ENCODE results near the gene RIMBP2.
"Not testable (repeated sequence)": the region's sequence is repeated elsewhere in the genome, so short reads cannot be mapped to it uniquely, and the experiment has no call there.

RIMBP2 gene

GRCh38 chr12:130703733-130704375 is 12.2 kb downstream of the RIMBP2 start:
- DNase-seq = no peak

DNA sequence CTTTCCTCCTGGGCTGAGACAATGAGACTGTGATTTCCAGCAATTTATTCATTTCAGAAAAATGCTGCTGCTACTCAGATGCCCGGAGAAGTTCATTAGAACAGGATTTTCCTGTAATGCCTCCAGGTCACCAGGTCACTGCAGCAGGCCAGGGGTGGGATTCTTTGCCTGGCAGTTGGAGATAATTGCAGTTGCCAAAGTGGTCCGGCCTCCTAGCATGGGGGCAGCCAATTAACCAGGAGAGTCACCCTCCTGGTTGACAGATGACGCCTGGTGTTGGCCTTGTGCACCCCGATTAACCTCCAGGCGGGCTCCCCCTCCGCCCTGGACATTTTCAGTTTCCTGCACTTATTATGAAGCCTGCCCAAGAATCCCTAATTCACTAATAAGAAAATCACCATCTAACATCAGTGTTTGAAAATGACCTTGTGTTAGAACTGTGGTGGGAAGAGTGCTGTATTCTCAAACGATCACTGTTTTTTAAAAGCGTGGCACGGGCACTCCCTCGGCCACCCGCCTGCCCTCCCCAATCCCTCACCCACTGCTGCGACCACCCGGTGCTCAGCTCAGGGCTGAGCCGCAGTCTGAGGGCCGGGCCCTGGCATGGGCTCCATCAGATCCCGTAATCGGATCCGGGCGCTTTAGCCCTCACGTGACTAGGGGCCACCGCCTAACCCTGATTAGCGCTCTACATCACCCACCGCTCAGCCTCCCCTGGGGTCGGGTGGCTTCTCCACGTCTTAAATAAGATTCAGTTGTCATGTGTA is 12.9 kb downstream of the RIMBP2 start:
- DNase-seq = no peak

GRCh38 chr12:130701402-130701744 is 14.7 kb downstream of the RIMBP2 start:
- DNase-seq = no peak

GRCh38 chr12:130700492-130701401 is 15.4 kb downstream of the RIMBP2 start:
- no peak for DNase-seq

DNA sequence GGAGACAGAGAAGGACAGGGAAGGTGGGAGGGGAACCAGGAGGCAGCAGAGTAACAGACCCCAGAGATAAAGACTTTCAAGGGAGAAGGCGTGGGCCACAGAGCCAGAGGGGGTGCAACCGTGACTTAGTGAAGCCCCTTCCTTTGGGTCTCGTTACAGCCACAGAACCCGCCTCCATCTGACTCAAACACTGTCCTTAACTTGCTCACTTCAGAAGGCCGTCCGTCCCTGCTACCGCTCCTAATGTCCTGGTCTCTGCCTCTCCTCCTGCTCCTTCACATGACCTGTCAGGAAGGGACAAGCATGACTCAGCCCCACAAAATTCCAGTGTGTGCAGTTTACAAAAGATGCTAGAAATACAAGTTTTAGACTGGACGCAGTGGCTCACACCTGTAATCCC is 18.0 kb downstream of the RIMBP2 start:
- DNase-seq = no peak

DNA sequence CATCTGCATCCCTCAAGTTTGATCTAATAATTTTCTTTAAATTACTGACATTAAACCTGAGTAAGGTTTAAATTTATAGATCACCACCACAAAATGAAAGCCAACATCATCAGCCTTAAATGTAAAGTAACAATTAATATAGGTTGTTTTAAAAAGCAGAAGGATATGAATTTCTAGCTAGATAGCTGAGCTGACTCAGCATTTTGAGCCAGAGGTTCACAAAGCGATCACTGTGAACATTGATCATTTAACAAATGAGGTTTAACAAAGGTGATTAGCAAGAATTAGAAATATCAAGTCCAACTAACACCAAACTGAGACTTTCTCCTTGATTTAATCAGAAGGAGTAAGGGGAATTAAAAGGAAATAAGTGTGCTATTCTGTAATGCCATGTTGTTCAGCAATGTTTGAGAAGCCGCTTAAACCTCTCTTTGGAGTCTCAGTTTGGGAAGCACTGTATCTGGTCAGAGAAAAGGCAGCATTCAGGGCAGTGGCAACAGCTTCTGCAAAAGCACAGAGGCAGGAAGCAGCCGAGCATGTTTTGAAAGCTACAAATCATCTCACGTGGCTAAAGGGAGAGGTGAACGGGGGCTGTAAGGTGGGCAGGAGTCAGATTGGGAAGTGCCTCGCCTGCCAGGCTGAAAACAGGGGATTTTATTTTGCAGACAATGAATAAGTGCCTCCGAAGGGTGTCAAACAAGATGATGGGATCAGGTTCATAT is 19.6 kb downstream of the RIMBP2 start:
- DNase-seq = no peak

- DNase-seq = no peak
These were observed 21.0 kb downstream of the RIMBP2 start for GRCh38 chr12:130695061-130695460.

DNA sequence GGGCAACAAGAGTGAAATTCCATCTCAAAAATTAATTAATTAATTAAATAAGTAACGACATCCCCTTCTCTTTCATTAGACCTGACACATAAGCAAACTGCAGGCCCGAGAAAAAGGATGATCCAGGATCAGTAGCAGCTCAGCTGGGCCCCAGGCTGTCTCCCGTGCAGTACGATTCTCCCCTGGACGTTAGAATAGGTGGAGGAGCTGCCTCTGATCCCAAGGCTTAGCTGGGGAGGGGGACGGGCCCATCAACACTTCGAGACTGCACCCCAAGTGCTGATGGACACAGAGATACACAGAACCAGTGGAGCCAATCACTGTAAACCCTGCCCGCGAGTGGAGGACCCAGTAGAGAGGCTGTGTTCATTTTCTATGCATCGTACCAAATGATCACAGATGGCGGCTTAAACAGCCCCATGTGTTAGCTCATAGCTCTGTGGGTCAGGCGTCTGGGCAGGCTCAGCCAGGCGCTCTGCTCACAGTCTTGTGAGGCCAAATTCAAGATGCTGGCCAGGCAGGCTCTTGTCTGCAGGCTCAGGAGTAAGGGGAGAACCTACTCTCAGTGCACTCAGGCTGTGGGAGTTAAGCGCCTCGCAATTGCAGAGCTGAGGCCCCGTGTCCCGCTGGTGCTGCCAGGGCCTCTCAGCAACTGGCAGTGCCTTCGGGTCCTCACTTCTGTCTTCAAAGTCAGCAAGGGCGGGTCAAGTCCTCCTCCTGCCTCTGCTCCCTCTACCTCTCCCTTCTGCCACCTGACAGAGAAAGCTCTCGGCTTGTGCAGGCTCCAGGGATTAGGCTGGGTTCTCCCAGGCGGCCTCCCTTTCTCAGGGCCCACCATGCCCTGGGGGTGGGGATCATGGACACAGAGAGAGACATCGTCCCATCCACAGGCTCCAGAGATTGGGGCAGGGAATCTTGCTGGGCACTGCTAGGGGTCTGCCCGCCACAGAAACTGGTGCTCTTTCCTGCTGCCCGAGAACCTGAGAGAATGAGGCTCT is 26.4 kb downstream of the RIMBP2 start:
- no peak for DNase-seq

GRCh38 chr12:130688999-130689398 is 27.1 kb downstream of the RIMBP2 start:
- not testable (repeated sequence) for DNase-seq

DNA sequence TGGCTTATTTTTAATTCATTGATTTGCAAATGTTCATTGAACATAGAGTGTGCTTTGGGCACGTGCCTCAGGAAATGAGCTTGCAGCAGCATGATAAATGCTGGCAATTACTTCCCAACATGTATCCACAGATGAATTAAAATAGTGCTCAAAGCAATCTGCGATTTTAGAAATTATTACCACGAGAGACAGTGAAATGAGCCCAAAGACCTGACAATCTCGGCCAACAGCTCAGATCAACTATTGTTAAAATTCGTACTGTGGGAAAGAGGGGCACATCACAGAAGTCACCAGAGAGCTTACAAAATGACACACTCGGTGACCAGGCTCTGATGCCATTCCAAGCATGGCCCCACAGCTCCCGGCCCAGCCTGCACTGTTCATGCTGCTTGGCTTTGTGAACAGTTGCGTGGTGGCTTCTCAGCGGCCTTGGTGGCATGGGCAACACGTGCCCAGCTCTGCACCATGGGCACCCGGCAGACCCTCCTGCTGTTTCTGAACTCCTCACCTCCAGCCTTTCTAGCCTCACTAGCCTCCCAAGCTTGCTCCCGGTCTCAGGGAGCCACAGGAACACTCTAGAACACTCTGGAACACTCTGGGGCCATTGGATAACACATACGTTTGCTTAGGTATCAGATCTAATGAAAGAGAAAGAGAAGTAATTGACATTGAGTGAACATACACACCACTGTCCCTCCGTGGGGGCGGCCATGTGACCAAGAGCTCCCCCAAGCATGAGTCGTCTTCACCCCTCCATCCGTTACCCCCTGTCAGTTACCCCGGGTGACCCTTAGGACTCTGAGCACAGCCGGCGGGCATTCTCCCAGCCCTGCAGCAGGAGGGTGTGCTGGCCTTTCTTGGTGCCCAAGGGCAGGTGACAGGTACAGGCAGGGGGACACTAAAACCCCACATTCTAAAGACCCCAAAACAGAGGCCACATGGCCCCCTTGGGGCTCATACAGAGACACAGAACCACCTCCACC is 28.0 kb downstream of the RIMBP2 start:
- DNase-seq = no peak

DNA sequence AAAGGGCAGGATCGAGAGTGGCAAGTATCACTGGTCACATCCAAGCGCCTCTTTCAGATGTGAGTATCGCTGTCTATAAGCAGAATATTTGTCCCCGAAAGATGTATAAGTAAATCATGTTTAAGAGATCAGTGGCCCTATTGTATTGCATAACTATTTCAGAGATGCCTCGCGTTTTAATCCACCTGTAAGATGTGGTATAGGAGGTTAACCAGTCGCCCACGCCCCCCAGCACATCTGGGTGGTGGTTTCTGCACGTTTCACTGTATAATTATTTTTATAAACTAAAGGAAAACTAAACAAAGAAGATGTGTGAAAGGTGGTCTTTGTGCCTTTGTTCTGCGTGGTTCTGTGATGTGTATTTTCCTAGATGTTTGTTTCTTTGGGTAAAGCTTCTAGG is 28.9 kb downstream of the RIMBP2 start:
- no peak for DNase-seq

DNA sequence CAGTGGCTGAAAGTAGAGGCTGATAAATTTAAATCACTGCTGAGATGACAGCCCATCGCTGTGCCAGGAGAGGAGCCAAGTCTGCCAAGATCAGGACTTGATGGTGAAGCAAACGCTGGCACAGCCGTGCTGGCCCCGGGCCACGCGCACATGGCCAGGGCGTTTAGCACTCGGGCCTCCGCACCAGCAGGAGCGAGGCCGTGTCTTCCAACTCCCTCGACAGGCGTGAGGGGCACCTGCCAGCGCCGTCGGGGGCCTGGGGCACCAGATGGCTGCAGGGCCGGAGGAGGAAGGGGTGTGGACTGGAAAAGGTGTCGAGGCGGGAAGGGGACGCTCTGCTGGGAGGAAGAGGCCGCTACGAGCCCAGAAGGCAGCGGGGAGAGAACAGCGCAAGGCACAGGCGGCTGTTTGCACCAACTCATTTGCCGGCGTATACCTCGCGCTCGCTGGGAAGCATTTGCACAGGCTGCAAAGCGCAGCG is 29.5 kb downstream of the RIMBP2 start:
- no peak for DNase-seq

DNA sequence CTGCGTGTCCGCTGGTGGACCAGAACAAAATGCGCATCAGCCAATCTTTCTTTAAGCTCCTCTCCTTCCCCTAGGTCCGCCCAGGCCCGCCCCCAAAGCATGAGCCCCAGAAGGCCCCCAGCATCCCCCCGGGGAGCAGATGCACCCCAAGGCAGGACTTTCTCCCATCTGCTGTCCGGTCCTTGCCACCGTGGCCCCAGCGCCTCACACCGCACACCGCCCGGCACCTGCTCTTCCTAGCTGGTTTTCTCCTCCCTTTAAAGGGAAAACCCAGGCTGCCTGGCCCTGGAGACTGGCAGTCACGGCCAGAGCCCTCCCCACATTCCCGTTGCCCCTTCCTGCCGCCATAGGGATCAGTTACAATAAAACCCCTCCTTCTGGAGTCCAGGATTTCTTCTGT is 30.2 kb downstream of the RIMBP2 start:
- DNase-seq = no peak

GRCh38 chr12:130685250-130685787 is 30.8 kb downstream of the RIMBP2 start:
- no peak for DNase-seq

DNA sequence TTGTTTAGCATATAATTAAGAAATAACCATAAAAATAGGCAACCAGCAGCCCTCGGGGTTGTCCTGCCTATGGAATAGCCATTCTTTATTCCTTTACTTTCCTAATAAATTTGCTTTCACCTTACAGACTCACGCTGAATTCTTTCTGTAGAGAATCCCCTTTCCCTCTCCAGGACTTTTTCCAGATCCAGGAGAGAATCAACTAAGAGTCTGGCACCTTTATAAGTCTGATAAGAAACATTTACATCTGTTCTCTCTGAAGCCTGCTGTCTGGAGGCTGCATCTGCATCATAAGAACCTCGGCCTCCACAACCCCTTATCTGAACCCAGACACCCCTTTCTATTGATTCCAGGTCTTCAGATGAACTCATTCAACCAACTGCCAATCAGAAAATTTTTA is 32.3 kb downstream of the RIMBP2 start:
- DNase-seq = no peak

- no peak for DNase-seq
These were observed 33.0 kb downstream of the RIMBP2 start for GRCh38 chr12:130683080-130683479.

DNA sequence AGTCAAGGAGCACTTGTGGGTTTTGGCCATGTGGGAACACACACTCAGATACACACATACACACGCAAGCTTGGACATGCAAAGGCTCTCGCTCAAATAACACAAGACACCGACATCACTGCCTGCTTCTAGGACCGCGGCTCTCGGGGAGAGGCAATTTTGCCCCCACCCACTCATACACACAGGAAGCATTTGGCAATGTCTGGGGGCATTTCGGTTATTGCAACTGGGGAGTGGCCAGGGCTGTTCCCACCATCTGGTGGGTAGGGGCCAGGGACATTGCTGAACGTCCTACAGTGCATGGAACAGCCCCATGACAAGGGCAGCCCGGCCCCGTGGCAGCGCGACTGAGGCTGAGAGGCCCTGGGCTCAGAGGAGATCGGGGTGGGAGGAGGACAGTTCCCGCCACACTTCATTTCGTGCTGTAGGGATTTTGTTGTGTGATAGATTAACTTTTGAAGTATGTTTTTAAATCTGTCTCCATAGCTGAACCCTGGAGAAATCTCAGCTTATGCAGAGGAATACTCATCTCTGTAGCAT is 35.6 kb downstream of the RIMBP2 start:
- DNase-seq = no peak

DNA sequence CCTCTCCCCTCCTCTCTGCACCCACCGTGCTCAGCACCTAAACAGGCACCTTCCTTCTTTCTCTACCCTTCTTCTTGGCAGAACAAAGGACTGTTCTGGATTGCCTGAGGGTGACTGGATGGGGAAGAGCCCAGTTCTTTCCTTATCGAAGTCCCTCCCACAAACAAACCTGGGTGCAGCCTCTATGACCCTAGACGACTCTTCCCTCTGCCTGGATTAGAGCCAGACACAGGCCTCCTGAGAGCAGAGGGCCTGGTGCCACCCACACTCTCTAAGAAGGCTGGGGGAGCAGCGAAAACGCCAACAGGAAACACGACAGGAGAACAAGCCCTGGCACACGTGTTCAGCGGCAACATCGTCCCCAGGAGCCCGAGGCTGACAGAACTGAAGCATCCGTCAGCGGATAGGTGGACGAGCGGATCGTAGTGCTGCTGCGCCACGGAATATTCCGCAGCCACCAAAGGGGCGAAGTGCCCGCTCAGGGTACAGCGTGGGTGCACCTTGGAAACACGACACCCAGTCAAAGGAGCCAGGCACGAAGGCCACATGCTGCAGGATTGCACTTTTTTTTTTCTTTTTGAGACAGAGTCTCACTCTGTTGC is 38.0 kb downstream of the RIMBP2 start:
- no peak for DNase-seq

DNA sequence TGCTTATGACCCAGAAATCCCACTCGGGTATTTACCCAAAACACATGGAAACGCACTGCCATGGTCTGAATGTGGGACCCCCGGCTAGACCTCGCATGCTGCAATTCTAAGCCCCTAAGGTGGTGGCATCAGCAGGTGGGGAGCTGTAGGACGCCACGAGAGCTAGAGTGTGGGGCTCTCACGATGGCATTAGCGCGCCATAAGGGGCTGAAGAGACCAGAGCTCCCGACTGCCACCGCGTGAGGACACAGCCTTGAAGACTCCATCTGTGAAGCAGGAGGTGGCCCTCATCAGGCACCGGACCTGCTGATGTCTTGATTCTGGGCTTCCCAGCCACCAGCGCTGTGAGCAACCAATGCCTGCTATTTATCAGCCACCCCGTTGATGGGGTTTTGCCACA is 40.3 kb downstream of the RIMBP2 start:
- no peak for DNase-seq
